ENCODE measurements around the gene C3.

DNA sequence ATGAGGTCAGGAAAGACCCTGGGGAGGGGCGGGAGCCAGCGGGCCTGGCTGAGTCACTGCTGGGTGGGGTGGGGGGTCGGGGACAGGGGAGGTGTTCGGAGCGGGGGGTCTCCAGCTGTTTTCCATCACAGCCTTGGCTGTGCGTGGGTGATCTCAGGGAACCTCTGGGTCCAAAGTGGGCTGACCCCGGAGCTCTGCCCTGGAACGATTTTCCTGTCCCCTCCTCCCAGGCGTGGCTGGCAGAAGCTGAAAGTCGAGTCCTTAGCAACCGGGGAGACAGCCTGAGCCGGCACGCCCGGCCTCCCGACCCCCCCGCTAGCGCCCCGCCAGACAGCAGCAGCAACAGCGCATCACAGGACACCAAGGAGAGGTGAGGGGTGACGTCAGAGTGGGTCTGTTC lies 29.6 kb upstream of the C3 start:
- TF ChIP-seq CTCF (IDR thresholded peaks at IDR 0.05) = no peak
- no peak for TF ChIP-seq POLR2A (IDR thresholded peaks at IDR 0.05)
